Transverse colon (tissue), 4 donors: ENCODE results near the gene CLMN.

ENCODE experiments used
- CTCF ChIP-seq, 5 experiments: fragments of 200-600 bp in 3 of 5; fragments of 450-650 bp in 2 of 5; sonication (generic) in 3 of 5; IDR thresholded peaks; 1 replicate in 2 of 5; 2 replicates in 3 of 5; pipeline ENCODE4 v1.5.1; 2016 to 2017; ENCODE audit warnings: antibody characterized with exemption in 5 of 5, inconsistent platforms in 3 of 5, mild to moderate bottlenecking in 2 of 5, moderate library complexity in 1 of 5
- POLR2A ChIP-seq: fragments of 450-650 bp; IDR thresholded peaks from one replicate; pipeline ENCODE4 v1.6.1; 2016; ENCODE audit warnings: antibody characterized with exemption, mild to moderate bottlenecking, moderate library complexity
- POLR2AphosphoS5 ChIP-seq, 3 donors: sonication (generic); formaldehyde crosslinking; IDR thresholded peaks; one replicate each; pipeline ENCODE4 v1.6.1; 2016; ENCODE audit warnings: antibody characterized with exemption in 3 of 3

DNA sequence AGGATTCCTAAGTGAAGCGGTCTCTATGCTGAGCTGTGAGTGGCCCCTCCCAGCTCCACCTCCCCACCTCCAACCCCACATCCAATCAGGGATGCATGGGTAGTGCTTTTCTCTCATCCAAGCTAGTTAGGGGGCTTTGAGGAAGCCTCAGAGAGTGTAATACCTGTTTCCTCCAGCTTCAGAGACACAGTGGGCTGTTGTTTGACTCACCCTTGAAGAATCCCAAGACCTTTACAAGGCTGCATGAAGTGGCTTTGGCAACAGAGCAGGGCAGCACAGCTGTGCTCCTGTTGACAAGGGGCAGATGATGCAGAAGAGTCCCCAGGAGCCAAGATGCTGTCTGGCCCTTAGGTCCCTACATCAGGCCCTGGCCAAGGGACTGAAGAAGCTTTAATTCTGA, 27.1 kb upstream of the CLMN start:
- TF ChIP-seq POLR2AphosphoS5 (IDR thresholded peaks at IDR 0.05) (no peak), CTCF (IDR thresholded peaks at IDR 0.05) (no peak), POLR2A (no peak)
